HG03378 (cell line): Measurements from ENCODE around the gene CHRND.
"Not testable (repeated sequence)": the region's sequence is repeated elsewhere in the genome, so short reads cannot be mapped to it uniquely, and the experiment has no call there.

Experiments used
- ATAC-seq: cut with Tn5 transposase; IDR thresholded peaks from one replicate; pipeline ENCODE4 v1.9.1; 2021; ENCODE audit warnings: mild to moderate bottlenecking, moderate library complexity; ENCODE audit not compliant: unreplicated experiment

CHRND gene

DNA sequence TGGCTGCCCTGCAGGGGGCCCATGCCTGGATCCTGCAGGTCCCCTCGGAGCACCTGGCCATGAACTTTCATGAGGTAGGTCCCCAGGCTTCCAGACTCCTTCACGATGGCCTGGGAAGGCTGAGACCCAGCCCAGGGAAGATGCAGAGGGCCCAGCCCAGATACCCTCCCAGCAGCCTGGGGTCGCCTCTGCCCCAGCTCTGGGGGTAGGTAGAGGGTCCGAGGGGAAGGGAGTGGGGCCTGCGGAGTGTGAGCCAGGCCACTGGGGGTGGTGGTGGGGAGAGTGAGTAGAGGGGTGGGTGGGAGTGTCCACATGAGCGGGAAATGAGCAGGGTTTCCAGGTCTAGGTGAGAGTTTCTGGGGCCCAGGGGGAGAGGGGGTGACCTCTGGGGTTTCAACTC, 1.2 kb upstream of the CHRND start:
- no peak for ATAC-seq

DNA sequence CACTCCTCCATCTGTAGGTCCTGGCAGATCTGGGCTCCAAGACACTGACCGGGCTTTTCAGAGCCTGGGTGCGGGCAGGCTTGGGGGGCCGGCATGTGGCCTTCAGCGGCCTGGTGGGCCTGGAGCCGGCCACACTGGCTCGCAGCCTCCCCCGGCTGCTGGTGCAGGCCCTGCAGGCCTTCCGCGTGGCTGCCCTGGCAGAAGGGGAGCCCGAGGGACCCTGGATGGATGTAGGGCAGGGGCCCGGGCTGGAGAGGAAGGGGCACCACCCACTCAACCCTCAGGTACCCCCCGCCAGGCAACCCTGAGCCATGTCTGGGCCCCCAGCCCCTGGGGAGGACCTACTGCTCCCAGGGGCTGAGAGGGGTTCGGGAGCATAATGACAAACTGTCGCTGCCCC, 761 bp upstream of the CHRND start:
- ATAC-seq, result no peak

- no peak for ATAC-seq
Measured at GRCh38 chr2:232526372-232526941, 497 bp downstream of the CHRND start.

- no peak for ATAC-seq
Measured at GRCh38 chr2:232527905-232528470, 2.0 kb downstream of the CHRND start.

- no peak for ATAC-seq
Measured at GRCh38 chr2:232528746-232529460, 2.9 kb downstream of the CHRND start.

DNA sequence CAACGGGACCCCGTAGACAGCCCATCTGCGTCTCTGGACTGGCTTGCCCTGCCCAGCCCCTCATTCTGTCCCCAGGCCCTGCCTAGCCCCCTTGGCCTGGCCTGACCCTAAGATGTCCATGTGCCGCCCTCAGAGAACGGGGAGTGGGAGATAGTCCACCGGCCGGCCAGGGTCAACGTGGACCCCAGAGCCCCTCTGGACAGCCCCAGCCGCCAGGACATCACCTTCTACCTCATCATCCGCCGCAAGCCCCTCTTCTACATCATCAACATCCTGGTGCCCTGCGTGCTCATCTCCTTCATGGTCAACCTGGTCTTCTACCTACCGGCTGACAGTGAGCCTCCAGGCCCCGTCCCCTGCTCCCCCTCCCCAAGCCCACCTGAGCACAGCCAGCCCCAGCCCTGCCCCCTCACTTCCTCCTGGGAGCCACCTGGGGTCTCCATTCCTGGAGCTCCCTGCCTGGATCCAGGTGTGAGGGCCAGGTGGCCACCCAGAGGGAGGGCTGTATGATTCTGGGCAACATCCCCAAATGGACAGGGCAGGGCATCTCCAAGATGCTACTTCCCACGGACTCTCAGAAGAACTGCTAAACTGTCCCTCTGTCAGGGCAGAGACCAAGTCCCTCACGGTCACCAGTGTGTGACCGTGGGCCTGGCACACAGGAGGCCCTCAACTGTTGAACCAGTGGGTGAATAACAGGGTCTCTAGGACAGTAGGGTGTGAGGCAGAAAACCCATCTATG, 4.0 kb downstream of the CHRND start:
- ATAC-seq, result no peak

GRCh38 chr2:232530626-232531260, 4.8 kb downstream of the CHRND start:
- ATAC-seq, result no peak

- ATAC-seq, result no peak
Measured at GRCh38 chr2:232532419-232532818, 6.5 kb downstream of the CHRND start.

- ATAC-seq, result not testable (repeated sequence)
Measured at GRCh38 chr2:232532821-232533220, 6.9 kb downstream of the CHRND start.

GRCh38 chr2:232533944-232534710, 8.2 kb downstream of the CHRND start:
- ATAC-seq, result no peak

GRCh38 chr2:232534940-232535651, 9.1 kb downstream of the CHRND start:
- no peak for ATAC-seq

GRCh38 chr2:232535761-232536530, 10.0 kb downstream of the CHRND start:
- no peak for ATAC-seq

DNA sequence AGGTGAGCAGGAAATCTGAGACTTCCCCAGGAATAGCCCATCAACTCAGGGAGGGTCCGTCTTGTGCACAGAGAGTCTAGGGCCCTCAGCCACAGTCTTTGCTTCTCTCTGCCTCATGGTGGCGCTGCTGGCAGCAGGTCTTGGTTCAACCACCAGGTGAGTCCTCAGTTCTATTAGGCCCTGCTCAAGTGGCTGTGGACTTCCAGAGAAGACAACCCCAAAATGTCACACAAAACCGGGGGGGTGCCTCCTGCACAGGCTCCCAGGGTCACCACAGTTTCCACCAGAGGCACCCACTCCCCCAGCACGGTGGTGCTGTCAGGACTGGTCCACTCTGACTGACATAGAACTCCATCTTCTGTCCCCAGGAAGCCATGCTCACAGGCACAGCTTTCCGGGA, 11.1 kb downstream of the CHRND start:
- ATAC-seq, result no peak

DNA sequence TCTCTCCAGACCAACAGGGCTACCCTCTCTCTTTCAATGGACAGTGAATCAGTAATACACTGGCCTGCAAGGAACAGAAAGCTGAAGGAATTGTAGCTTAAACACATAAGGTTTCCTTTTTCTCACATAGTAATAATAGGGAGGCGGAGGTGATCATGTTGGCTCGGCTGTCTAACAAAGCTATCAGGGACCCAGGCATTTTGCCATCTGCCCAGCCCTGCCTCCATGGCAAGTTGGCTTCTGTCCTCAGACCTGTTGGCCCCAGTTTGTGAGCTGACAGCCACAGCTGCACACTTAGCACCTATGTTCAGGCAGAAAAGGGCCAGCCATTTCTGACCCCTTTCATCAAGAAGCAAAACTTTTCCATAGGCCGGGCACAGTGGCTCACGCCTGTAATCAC, 11.5 kb downstream of the CHRND start:
- ATAC-seq, result no peak

- no peak for ATAC-seq
Measured at GRCh38 chr2:232538671-232539070, 12.7 kb downstream of the CHRND start.

- no peak for ATAC-seq
Measured at GRCh38 chr2:232539298-232540231, 13.6 kb downstream of the CHRND start, which contains the start of gene CHRNG. CHRNG (plus strand) TSS chr2:232539692; CDS start chr2:232539748, 56 bp downstream.

GRCh38 chr2:232540441-232541041, 14.6 kb downstream of the CHRND start:
- no peak for ATAC-seq
